Stimulated activated CD4-positive, alpha-beta T cell treated with anti-CD3 and anti-CD28 coated beads, Interleukin-2, amount 100 ng/mL, for 48 hours (primary cell): ENCODE data around the gene PYURF.

Experiments
- DNase-seq, 2 donors: peaks; one replicate each; pipeline ENCODE4 v3.0.0-alpha.2; 2020

PYURF gene, protein sequence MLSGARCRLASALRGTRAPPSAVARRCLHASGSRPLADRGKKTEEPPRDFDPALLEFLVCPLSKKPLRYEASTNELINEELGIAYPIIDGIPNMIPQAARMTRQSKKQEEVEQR

DNA sequence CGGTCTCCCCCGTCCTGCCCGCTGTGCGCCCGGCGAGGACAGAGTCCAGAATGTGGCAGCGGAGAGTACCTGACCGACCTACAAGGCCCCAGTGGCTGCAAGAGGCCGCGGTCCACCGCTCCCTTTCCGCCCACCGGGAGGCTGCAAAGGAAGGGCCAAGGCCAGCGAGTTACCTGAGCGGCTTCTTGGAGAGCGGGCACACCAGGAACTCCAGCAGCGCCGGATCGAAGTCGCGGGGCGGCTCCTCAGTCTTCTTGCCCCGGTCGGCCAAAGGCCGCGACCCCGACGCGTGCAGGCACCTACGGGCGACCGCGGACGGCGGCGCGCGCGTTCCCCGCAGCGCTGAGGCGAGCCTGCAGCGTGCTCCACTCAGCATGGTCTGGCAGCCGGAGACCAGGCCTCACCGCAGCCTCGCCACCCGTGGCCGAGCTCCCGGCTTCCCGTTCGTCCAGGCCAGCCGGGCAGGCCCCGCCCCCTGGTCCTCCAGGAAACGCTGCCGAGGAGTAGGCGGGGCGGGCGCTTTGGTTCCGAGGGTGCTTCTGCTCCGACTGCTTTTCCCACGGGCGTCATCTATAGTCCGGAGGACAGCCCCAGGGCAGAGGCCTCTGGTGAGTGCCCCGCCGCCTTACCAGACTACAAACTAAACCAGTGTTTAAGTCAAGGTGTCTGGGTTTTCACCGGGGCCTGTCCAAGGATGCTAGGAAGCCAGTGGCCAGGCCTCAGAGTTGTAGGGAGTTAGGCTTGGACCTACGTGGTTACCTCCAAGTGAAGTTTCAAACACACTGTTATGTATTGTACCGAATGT lies at the start of gene PYURF:
PYURF (minus strand) TSS at position 452 of the 805 bp plus-strand sequence; CDS start at position 376, 76 bp downstream.
- peak; percentile 73 to 78 for DNase-seq

DNA sequence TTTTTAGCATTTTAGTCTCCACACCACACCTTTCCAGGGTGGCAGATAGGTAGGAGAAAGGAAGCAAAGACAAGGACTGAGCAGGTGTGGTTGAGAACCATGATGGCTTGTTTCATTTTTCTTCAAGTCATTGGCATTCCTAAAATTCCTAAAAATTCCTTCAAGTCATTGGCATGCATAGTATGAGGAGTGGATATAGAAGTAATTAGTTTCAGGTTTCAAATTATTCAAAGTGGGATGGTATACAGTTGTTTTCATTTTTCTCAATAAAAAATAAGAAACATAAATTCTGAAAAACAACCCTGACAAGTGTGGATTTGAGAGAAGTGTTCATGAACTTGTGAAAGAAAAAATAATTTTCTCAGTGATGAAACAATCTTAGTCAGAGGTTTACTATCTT lies 46.4 kb upstream of the PYURF start:
- no peak for DNase-seq

DNA sequence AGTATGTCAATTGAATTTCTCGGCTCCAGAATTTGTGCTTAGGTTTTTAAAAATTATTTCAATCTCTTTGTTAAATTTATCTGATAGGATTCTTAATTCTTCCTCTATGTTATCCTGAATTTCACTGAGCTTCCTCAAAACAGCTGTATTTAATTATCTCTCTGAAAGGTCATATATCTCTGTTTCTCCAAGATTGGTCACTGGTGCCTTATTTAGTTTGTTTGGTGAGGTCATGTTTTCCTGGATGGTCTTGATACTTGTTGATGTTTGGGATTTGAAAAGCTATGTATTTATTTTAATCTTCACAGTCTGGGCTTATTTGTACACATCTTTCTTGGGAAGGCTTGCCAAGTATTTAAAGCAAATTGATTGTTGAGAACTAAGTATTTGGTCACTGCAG lies 44.0 kb upstream of the PYURF start:
- DNase-seq, result no peak

DNA sequence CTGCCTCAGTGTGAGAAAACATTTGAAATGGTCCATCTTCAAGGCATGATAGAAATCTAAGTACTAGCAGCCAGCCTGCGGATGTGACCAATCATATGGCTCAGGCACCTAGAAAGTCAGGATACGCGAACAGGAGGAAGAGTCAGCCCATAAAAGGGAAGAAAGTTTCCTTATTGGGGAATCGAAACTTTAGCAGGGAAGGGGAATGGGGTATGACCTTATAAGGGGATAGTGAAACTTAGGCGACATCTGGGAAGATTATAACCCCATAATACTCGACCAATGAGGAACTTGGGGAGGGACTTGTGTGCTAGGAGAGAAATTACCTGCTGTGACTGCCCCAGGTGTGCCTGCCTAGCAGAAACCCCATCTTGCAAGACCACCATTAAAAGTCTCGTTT lies 26.2 kb upstream of the PYURF start:
- no peak for DNase-seq

DNA sequence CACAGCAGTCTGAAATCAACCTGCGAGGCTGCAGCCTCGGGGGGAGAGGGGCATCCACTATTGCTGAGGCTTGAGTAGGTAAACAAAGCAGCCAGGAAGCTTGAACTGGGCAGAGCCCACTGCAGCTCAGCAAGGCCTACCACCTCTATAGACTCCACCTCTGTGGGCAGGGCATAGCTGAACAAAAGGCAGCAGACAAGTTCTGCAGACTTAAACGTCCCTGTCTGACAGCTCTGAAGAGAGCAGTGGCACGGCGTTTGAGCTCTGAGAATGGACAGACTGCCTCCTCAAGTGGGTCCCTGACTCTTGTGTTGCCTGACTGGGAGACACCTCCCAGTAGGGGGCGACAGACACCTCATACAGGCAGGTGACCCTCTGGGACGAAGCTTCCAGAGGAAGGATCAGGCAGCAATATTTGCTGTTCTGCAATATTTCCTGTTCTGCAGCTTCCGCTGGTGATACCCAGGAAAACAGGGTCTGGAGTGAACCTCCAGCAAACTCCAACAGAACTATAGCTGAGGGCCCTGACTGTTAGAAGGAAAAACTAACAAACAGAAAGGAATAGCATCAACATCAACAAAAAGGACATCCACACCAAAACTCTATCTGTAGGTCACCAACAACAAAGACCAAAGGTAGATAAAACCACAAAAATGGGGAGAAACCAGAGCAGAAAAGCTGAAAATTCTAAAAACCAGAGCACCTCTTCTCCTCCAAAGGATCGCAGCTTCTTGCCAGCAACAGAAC lies 15.9 kb upstream of the PYURF start:
- peak; percentile 76 to 79 for DNase-seq

DNA sequence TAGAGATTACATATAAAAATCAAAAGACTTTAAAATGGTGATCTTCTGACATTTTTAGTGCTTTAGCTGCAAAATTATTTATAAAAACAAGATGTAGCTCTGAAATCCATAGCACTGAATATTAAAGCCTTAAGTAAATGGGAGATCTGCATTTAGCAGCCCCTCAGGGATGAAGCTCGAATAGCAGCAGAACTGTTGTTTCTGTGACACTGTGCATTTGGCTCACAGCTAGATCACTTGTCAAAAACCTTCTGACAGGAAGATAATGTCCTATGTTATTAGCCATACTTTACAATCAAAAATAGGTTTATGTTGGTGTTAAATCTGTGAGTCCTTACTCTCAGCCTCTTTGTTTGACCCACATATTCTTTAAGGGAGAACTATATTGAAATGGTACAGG lies 14.1 kb upstream of the PYURF start:
- no peak for DNase-seq

DNA sequence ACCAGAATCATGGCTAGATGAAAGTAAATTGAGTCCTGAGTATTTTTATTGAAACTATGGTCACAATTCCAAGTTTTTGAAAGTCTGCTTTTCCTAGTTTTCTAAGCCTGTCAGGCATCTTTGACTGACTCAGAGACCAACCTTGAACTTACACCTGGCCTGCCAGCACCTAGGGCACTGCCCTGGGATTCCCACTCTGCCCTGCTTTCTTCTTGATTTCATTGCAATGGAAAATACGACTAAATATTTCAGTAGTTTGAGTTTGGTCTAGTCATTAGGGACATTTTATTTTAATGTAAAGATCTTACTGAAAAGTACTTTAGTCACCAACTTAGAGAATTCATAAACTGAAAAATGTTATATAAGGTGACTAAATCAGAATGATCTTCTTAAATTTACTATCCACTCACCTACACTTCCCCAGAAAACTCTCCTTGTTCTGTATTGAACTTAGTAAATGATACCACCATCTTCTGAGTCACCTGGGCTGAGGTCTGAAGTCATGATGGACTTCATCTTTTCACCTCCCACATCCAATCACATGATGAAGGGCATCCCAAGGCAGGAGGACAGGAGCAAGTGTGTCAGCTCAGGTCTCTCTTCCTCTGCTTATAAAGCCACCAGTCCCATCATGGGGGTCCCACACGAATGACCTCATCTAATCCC lies 11.6 kb upstream of the PYURF start:
- DNase-seq, result no peak

DNA sequence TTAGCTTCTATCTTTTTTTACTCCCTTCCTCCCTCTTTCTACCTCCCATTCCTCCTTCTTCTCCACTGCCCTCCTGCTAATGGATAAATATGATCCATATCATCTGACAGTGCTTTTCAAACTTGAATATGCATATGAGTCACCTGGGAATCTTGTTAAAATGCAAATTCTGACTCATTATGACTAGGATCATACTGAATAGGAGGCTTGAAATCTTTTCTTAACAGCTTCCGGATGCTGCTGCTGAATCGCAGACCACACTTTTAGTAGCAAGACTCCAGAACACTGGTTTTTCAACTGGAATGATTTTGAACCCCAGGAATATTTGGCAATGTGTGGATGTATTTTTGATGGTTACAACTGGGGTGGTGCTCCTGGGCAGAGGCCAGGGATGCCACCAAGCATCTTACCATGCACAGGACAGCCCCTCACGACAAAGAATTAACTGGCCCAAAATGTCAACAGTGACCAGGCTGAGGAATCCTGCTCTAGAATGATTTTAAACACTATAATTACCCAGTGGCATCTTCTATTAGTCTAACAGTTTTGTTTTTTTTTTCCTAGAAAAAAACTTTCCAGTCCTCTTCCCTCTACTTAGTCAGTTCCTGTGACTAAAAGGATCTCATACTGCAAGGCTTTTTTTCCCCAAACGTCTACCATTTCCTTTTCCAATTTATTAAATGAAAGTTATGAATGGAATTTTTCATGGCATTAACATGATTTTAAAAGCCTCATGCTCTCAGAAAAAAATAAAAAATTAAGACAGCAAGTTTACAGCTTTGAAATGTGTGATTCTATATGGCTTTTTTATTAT lies 10.6 kb upstream of the PYURF start:
- no peak for DNase-seq

DNA sequence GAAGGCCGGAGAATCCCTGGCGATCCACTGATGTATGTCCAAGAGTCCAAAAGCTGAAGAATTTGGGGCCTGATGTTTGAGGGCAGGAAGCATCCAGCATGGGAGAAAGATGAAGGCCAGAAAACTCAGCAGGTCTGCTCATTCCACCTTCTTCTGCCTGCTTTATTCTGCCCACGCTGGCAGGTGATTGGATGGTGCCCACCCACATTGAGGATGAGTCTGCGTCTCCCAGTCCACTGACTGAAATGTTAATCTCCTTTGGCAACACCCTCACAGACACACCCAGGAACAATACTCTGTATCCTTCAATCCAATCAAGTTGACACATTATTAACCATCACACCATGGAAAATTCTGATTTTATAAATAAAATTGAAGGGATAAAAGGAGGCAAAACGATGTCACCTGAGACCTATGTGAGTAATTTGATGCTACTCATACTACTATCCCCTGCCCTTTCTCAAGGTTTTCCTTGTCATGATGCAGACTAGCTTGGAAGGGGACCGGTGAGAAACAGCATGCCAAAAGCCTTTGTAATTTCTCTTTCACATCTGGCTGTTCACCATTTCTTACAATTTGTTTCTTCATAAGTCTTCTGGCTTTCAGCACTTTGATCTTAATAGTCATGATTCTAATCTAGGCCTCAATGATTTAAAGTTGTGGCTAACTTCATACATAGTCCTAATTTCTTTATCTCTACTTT lies 9.7 kb upstream of the PYURF start:
- no peak for DNase-seq

DNA sequence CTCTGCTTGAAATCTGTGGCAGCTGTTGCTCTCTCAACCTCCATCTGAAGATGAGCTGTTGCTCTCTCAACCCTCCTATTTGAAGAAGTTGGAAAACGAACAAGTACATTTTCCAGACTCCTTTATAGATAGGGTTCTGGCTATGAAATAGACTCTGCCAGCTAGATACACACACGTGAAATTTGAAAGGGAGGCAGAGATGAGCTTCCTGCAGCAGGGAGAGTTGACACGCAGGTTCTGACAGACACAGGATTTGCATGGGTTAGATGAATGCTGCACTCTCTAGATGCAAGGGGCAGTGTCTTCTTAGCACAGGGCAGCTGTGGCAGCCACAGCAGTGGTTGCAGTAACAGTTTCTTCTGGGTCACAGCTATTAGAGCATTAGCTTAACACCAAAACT lies 8.0 kb upstream of the PYURF start:
- DNase-seq, result no peak

DNA sequence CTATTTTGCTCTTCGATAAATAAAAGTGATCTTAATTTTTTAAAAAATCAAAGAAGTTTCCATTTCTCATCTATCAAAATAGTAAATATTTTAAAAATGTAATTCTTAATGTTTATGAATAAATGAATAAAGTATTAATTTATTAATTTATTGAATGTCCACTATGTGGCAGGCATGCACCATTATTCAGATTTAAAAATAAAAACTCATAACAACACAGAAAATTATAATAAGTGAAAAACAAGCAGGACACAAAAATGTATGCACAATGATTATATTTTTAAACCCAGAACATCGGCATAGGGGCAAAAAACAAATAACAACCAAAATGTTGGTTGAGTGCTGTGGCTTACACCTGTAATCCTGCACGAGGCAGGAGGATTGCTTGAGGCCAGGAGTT lies 5.3 kb upstream of the PYURF start:
- DNase-seq, result no peak

DNA sequence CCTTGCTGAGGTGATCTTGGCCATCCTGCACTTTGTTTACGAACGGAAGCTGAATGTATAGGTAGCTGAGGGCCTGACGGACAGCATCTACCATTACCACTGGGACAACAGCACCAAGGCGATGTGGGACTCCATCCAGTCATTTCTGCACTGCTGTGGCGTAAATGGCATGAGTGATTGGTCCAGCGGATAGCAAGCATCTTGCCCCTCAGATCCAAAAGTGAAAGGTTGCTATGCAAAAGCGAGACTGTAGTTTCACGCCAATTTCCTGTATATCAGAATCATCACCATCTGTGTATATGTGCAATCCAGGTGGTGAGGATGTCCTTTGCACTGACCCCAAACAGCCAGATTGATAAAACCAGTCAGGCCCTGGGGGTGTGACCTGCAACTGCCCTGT lies 4.2 kb upstream of the PYURF start:
- DNase-seq, result no peak

DNA sequence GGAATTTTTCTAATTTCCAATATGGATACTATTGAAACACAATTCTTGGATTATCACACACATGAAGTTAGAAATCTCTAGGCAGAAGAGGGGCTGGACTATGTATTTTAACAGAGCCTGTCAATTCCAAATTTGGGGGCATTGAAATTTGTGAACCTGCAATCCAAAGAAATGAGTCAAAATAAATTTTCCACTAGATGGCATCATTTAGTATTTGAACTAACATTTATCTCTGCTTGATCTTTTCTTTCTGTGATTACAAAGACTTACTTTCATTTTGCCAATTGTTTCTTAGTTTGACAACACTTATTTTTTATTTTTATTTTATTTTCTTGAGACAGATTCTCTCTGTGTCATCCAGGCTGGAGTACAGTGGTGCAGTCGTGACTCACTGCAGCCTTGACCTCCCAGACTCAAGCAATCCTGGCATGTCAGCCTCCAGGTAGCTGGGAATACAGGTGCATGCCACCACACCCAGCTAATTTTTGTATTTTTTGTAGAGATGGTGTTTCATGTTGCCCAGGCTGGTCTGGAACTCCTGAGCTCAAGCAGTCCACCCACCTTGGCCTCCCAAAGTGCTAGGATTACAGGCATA lies 2.7 kb upstream of the PYURF start:
- DNase-seq, result no peak

DNA sequence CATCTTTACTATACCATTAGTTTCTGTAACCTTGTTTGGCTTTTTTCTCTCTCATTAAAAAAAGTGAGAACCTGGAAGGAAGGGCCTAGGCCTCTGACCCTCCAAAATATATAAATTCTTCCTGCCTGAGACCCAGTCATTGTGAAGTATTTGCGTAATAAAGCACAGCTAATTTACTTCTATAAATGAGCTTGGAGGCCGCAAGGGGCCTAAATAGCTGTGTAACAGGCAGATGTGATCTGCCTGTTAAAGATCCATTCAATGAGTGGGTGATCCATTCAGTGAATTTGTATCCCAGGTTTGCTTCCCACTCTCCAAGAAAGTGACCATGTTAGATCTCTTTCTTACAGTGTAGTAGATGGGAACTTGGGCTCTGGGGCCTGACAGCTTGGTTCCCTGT lies 595 bp upstream of the PYURF start:
- no peak for DNase-seq

DNA sequence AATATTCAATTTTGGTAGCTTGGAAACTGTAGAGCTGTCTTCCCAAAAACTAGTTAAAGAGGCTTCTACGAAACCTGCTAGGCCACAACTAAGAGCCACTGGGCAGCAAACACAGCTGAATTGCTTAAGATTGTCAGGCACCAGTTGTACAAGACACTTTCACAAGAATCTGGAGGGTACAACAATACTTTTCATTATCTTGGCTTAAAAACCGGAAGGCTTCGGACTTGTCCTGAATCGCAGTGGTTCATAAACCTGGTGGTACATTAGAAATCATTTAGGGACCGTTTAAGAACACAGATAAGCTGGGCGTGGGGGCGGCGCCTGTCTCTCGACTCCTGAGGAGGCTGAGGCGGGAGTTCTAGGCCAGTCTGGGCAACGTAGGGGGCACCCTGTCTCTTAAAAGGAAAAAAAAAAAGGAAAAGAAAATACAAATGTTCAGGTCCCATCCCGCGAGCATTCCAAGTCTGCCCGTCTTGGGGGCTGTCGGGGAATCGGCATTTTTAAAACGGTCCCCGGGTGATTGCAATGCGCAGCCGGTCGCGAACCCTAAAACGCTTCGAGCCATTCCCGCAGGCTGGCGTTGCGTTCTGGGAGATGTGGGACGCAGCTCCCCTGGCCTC lies 763 bp downstream of the PYURF start:
- DNase-seq, result peak; percentile 16 to 30

DNA sequence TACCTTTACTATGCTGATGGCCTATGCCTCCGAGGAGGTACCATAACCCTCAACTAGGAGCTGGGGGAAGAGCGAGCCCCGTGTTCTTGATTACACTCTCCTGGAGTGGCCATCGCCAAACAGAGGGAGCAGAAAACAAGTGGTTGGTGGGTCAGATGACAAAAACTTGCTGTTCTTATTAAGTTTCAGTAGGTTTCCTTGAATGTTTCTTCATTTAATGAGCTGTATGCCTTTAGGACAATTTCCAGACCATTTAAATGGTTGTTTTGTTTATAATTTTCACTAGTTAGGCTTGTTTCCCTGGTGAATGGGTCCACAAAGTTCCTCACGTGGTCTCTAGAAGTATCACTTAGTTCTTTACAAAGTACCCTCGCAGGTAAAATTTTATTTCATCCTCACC lies 4.7 kb downstream of the PYURF start:
- no peak for DNase-seq

DNA sequence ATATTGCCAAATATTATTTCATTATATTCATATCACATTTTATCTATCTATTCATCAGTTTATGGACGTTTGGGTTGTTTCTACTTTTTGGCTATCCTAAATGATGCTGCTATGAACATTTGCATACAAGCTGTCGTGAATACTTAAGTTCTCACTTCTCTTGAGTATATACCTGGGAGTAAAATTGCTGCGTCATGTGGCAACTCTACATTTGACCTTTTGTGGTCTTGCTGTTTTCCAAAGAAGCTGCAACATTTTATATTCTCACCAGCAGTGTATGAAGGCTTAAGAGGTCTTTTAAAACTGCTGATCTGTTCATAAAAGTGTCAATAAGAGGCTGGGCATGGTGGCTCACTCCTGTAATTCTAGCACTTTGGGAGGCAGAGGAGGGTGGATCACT lies 5.8 kb downstream of the PYURF start:
- no peak for DNase-seq

DNA sequence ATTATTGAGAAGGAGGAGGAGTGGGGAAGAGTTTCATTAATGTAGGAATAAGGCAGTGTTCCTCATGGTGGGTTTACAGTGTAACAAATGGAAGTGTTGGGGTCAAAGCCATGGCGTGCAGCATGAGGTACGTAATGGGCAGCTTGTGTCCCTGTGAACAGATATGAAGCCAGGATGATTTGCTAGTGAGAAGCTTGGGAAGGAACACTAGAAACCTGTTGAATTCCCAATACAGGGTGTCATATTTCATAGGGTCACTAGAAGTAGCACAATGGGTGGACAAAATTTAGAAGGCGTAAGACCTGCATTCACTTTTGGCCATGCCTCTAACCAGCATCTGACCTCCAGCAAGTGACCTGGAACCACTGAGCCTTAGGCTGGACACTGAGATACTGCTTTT lies 6.8 kb downstream of the PYURF start:
- DNase-seq, result no peak

DNA sequence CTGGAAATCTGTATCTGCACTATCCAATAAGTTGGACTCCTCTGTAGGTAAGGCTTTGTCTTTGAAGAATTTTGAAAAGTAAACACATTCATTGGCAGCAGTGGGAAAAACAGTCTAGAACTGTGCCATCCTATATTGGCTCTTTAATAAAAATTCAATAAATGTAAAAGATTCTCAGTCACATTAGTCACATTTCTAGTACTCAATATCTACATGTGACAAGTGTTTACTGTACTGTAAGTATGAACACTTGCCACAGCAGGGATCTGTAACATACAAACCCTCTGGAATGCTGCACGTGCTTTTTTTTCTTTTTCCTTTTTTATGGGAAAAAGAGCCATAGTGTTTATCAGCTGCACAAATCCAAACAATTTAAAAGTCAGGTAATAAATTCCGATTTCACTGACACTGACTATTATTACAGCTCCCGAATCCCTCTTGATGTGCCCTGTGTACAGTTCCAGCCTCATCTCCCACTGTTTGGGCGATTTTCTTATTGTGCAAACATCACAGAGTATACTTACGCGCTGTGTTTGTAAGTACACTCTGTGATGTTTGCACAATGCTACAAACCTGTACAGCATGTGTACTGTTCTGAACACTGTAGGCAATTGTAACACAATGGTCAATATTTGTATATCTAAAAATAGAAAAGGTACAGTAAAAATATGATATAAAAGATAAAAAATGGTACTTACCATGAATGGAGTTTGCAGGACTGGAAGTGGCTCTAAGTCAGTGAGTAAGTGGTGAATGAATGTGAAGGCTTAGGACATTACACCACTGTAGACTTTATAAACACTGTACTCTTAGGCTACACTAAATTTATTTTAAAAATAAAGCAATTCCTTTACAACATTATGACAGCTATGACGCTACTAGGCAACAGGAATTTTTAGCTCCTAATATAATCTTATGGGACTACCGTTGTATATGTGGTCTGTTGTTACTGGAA lies 8.7 kb downstream of the PYURF start:
- DNase-seq, result no peak

DNA sequence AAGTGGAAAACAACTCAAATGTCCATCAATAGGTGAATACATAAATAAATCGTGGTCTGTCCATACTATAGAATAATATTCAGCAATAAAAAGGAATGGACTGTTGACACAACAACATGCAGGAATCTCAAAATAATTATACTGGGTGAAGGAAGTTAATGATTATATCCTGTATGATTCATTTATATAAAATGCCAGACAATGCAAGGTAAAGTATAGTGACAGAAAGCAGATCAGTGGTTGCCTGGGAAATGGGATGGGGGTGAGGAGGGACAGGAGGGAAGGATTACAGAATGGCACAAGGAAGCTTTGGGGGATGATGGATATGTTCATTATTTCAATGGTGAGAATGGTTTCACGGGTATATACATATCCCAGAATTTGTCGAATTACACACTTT lies 12.3 kb downstream of the PYURF start:
- DNase-seq, result no peak
